H9 (cell line): Measurements from ENCODE around the gene CHN2. TPM values are rescaled to one million over a fixed set of nuclear protein-coding genes. Genes with fewer than 3 reads are reported as not detected.

Experiments
- DNase-seq: peaks from one replicate; pipeline ENCODE4 v3.0.0-alpha.2; 2017
- H2AFZ ChIP-seq: one replicate; pipeline ENCODE4 v1.6.1; 2013; ENCODE audit warnings: mild to moderate bottlenecking, low read length, control low read depth, moderate library complexity
- H2AK5ac ChIP-seq: 2 replicates; pipeline ENCODE4 v1.6.1; 2013; ENCODE audit warnings: low read length, control low read depth, mixed read lengths; ENCODE audit not compliant: insufficient read length
- H2BK120ac ChIP-seq: one replicate; pipeline ENCODE4 v1.6.1; 2013; ENCODE audit warnings: low read depth, mild to moderate bottlenecking, low read length, control low read depth, inconsistent platforms; ENCODE audit not compliant: poor library complexity, severe bottlenecking
- H2BK12ac ChIP-seq: 2 replicates; pipeline ENCODE4 v1.6.1; 2013; ENCODE audit warnings: low read length, control low read depth, mixed read lengths, low read depth; ENCODE audit not compliant: insufficient read length
- H2BK15ac ChIP-seq: 2 replicates; pipeline ENCODE4 v1.6.1; 2013; ENCODE audit warnings: low read depth, low read length, control low read depth
- H2BK20ac ChIP-seq: one replicate; pipeline ENCODE4 v1.6.1; 2013; ENCODE audit warnings: low read depth, mild to moderate bottlenecking, low read length, control low read depth, inconsistent platforms; ENCODE audit not compliant: poor library complexity, severe bottlenecking
- H2BK5ac ChIP-seq: 2 replicates; pipeline ENCODE4 v1.6.1; 2013; ENCODE audit warnings: low read length, control low read depth, mixed read lengths; ENCODE audit not compliant: insufficient read length
- H3K14ac ChIP-seq: 2 replicates; pipeline ENCODE4 v1.6.1; 2013; ENCODE audit warnings: low read length, control low read depth; ENCODE audit not compliant: insufficient read depth
- H3K18ac ChIP-seq: 2 replicates; pipeline ENCODE4 v1.6.1; 2013; ENCODE audit warnings: low read depth, mild to moderate bottlenecking, mixed read lengths, low read length, control low read depth; ENCODE audit not compliant: insufficient read length
- H3K23ac ChIP-seq: 2 replicates; pipeline ENCODE4 v1.6.1; 2013; ENCODE audit warnings: low read length, control low read depth, mixed read lengths, low read depth; ENCODE audit not compliant: insufficient read length
- H3K23me2 ChIP-seq: 2 replicates; pipeline ENCODE4 v1.6.1; 2013; ENCODE audit warnings: low read depth, mild to moderate bottlenecking, mixed read lengths, low read length, control low read depth; ENCODE audit not compliant: insufficient read length, poor library complexity, severe bottlenecking
- H3K27ac ChIP-seq: 2 replicates; pipeline ENCODE4 v1.5.1; 2013; ENCODE audit warnings: low read length, control low read depth, mixed read lengths, low read depth; ENCODE audit not compliant: insufficient read length
- H3K27me3 ChIP-seq: 2 replicates; pipeline ENCODE4 v1.6.1; 2013; ENCODE audit warnings: low read length, control low read depth, inconsistent platforms; ENCODE audit not compliant: insufficient read depth
- H3K4ac ChIP-seq: 2 replicates; pipeline ENCODE4 v1.6.1; 2013; ENCODE audit warnings: low read depth, mild to moderate bottlenecking, control low read depth, inconsistent platforms, low read length, moderate library complexity
- H3K4me1 ChIP-seq: 2 replicates; pipeline ENCODE4 v1.6.1; 2013; ENCODE audit warnings: low read length, control low read depth, inconsistent platforms; ENCODE audit not compliant: insufficient read depth
- H3K4me2 ChIP-seq: 2 replicates; pipeline ENCODE4 v1.6.1; 2013; ENCODE audit warnings: low read length, control low read depth, mixed read lengths; ENCODE audit not compliant: insufficient read length, insufficient read depth
- H3K56ac ChIP-seq: 2 replicates; pipeline ENCODE4 v1.6.1; 2013; ENCODE audit warnings: low read depth, mild to moderate bottlenecking, mixed read lengths, low read length, control low read depth; ENCODE audit not compliant: insufficient read length
- H3K79me1 ChIP-seq: 2 replicates; pipeline ENCODE4 v1.6.1; 2013; ENCODE audit warnings: low read depth, mild to moderate bottlenecking, moderate library complexity, low read length, control low read depth, inconsistent platforms; ENCODE audit not compliant: insufficient read depth, poor library complexity, severe bottlenecking
- H3K79me2 ChIP-seq: 2 replicates; pipeline ENCODE4 v1.6.1; 2013; ENCODE audit warnings: low read length, control low read depth, inconsistent platforms; ENCODE audit not compliant: insufficient read depth
- H3K9ac ChIP-seq: 2 replicates; pipeline ENCODE4 v1.6.1; 2013; ENCODE audit warnings: low read length, control low read depth, mixed read lengths; ENCODE audit not compliant: insufficient read length; ENCODE audit errors: extremely low read depth
- H3K9me3 ChIP-seq: one replicate; pipeline ENCODE4 v1.6.1; 2013; ENCODE audit warnings: low read depth, low read length, inconsistent platforms; ENCODE audit not compliant: control insufficient read depth
- H3T11ph ChIP-seq: one replicate; pipeline ENCODE4 v1.6.1; 2013; ENCODE audit warnings: mild to moderate bottlenecking, low read length, control low read depth, inconsistent platforms
- H4K20me1 ChIP-seq: one replicate; pipeline ENCODE4 v1.6.1; 2013; ENCODE audit not compliant: control insufficient read depth, insufficient read length, insufficient read depth
- H4K5ac ChIP-seq: 2 replicates; pipeline ENCODE4 v1.6.1; 2013; ENCODE audit warnings: low read depth, mild to moderate bottlenecking, mixed read lengths, low read length, control low read depth; ENCODE audit not compliant: insufficient read length
- H4K8ac ChIP-seq: replicated peaks from 2 replicates; pipeline ENCODE4 v1.6.1; 2013; ENCODE audit warnings: low read length, control low read depth, mixed read lengths, low read depth; ENCODE audit not compliant: insufficient read length
- H4K91ac ChIP-seq: 2 replicates; pipeline ENCODE4 v1.6.1; 2013; ENCODE audit warnings: low read depth, mild to moderate bottlenecking, moderate library complexity, mixed read lengths, low read length, control low read depth; ENCODE audit not compliant: insufficient read length
- H3K27ac Mint-ChIP-seq, 3 experiments: 2 replicates in 2 of 3; 3 replicates in 1 of 3; pipeline ENCODE4 v1.8.0; 2020 to 2021; ENCODE audit warnings: mixed read lengths in 3 of 3, mild to moderate bottlenecking in 1 of 3, moderate library complexity in 1 of 3
- H3K27me3 Mint-ChIP-seq: 2 replicates; pipeline ENCODE4 v1.8.0; 2021; ENCODE audit warnings: low read depth, mild to moderate bottlenecking, moderate library complexity, mixed read lengths
- H3K36me3 Mint-ChIP-seq, 3 experiments: 2 replicates in 2 of 3; 3 replicates in 1 of 3; pipeline ENCODE4 v1.8.0; 2020 to 2021; ENCODE audit warnings: low read depth in 3 of 3, mixed read lengths in 3 of 3; ENCODE audit not compliant: insufficient read depth in 1 of 3
- H3K4me1 Mint-ChIP-seq, 2 experiments: 2 replicates each; pipeline ENCODE4 v1.8.0; 2020; ENCODE audit warnings: mixed read lengths in 2 of 2
- H3K4me3 Mint-ChIP-seq, 2 experiments: 2 replicates in 1 of 2; 3 replicates in 1 of 2; pipeline ENCODE4 v1.8.0; 2020 to 2021; ENCODE audit warnings: mild to moderate bottlenecking in 2 of 2, mixed read lengths in 2 of 2, moderate library complexity in 1 of 2
- H3K9me3 Mint-ChIP-seq, 2 experiments: 2 replicates in 1 of 2; 3 replicates in 1 of 2; pipeline ENCODE4 v1.8.0; 2020; ENCODE audit warnings: mild to moderate bottlenecking in 2 of 2, mixed read lengths in 2 of 2, moderate library complexity in 1 of 2
- CTCF ChIP-seq: fragments of 200-600 bp; sonication (generic); conservative IDR thresholded peaks from 3 replicates; pipeline ENCODE4 v1.8.0; 2021; ENCODE audit warnings: antibody characterized with exemption, mild to moderate bottlenecking
- WGBS: extraction: QIAGEN DNeasy Blood & Tissue Kit; methylation state at CpG from one replicate; pipeline ENCODE4 v1.1.7; 2013; ENCODE audit warnings: missing lambda C conversion rate, low lambda C conversion rate, mixed read lengths; ENCODE audit not compliant: insufficient read length; ENCODE audit errors: extremely low coverage; 5-methylcytosine and 5-hydroxymethylcytosine counted together
- total RNA-seq: library from RNA; stranded (reverse); gene quantifications from 2 replicates; pipeline ENCODE4 v1.2.1, GENCODE V29; 2021

CHN2 gene
- total RNA-seq, 1 experiment from 2014 or later: 3.3 TPM

- Histone ChIP-seq H3K4ac (no peak overlapping the region), H3K27me3 (no peaks in the 10 kb centered on the region)
These were observed 41.6 kb downstream of the CHN2 start for GRCh38 chr7:29236071-29236580.

More at GRCh38 chr7:29236071-29236580, 41.6 kb downstream of the CHN2 start:
- Histone ChIP-seq H2AK5ac (no peak overlapping the region), H3K79me2 (no peaks in the 10 kb centered on the region), H2AFZ (no peak overlapping the region), H3K18ac (no peak overlapping the region), H4K5ac (no peak overlapping the region), H2BK20ac (no peak overlapping the region), H4K8ac (no peak overlapping the region), H2BK5ac (no peak overlapping the region), H4K91ac (no peak overlapping the region), H4K20me1 (no peaks in the 10 kb centered on the region), H2BK15ac (no peak overlapping the region), H3K56ac (no peak overlapping the region), H2BK12ac (no peak overlapping the region), H3K23ac (no peak overlapping the region), H3K14ac (no peak overlapping the region), H3K27ac (no peak overlapping the region), H3K79me1 (no peaks in the 10 kb centered on the region), H2BK120ac (no peak overlapping the region), H3K4me2 (no peak overlapping the region), H3K9ac (no peak overlapping the region), H3K9me3 (no peaks in the 10 kb centered on the region), H3K23me2 (no peaks in the 10 kb centered on the region), H3K4me1 (no peaks in the 10 kb centered on the region; the same call in 1 of the 2 replicates), H3T11ph (no peak overlapping the region)
- no peak for TF ChIP-seq CTCF
- Mint-ChIP-seq H3K4me3 (no peak overlapping the region), H3K4me1 (peaks cover 8 to 15% of the 10 kb centered on the region in 2 experiments), H3K27me3 (peaks cover 3% of the 10 kb centered on the region; the same call in 1 of the 2 replicates), H3K36me3 (peaks cover 5 to 14% (median 10%) of the 10 kb centered on the region in 3 experiments), H3K27ac (no peak overlapping the region), H3K9me3 (peaks cover 6 to 11% of the 10 kb centered on the region in 2 experiments)
- WGBS: no CpG with 5 or more reads among the region's 1 CpG
- DNase-seq: no peak
